H9 (cell line): Measurements from ENCODE around the gene ADRM1. TPM values are rescaled to one million over a fixed set of nuclear protein-coding genes. Genes with fewer than 3 reads are reported as not detected.

Experiments
- DNase-seq: peaks from one replicate; pipeline ENCODE4 v3.0.0-alpha.2; 2017
- H2AFZ ChIP-seq: one replicate; pipeline ENCODE4 v1.6.1; 2013; ENCODE audit warnings: mild to moderate bottlenecking, low read length, control low read depth, moderate library complexity
- H2AK5ac ChIP-seq: 2 replicates; pipeline ENCODE4 v1.6.1; 2013; ENCODE audit warnings: low read length, control low read depth, mixed read lengths; ENCODE audit not compliant: insufficient read length
- H2BK120ac ChIP-seq: one replicate; pipeline ENCODE4 v1.6.1; 2013; ENCODE audit warnings: low read depth, mild to moderate bottlenecking, low read length, control low read depth, inconsistent platforms; ENCODE audit not compliant: poor library complexity, severe bottlenecking
- H2BK12ac ChIP-seq: 2 replicates; pipeline ENCODE4 v1.6.1; 2013; ENCODE audit warnings: low read length, control low read depth, mixed read lengths, low read depth; ENCODE audit not compliant: insufficient read length
- H2BK15ac ChIP-seq: 2 replicates; pipeline ENCODE4 v1.6.1; 2013; ENCODE audit warnings: low read depth, low read length, control low read depth
- H2BK20ac ChIP-seq: one replicate; pipeline ENCODE4 v1.6.1; 2013; ENCODE audit warnings: low read depth, mild to moderate bottlenecking, low read length, control low read depth, inconsistent platforms; ENCODE audit not compliant: poor library complexity, severe bottlenecking
- H2BK5ac ChIP-seq: 2 replicates; pipeline ENCODE4 v1.6.1; 2013; ENCODE audit warnings: low read length, control low read depth, mixed read lengths; ENCODE audit not compliant: insufficient read length
- H3K14ac ChIP-seq: 2 replicates; pipeline ENCODE4 v1.6.1; 2013; ENCODE audit warnings: low read length, control low read depth; ENCODE audit not compliant: insufficient read depth
- H3K18ac ChIP-seq: 2 replicates; pipeline ENCODE4 v1.6.1; 2013; ENCODE audit warnings: low read depth, mild to moderate bottlenecking, mixed read lengths, low read length, control low read depth; ENCODE audit not compliant: insufficient read length
- H3K23ac ChIP-seq: 2 replicates; pipeline ENCODE4 v1.6.1; 2013; ENCODE audit warnings: low read length, control low read depth, mixed read lengths, low read depth; ENCODE audit not compliant: insufficient read length
- H3K23me2 ChIP-seq: 2 replicates; pipeline ENCODE4 v1.6.1; 2013; ENCODE audit warnings: low read depth, mild to moderate bottlenecking, mixed read lengths, low read length, control low read depth; ENCODE audit not compliant: insufficient read length, poor library complexity, severe bottlenecking
- H3K27ac ChIP-seq: 2 replicates; pipeline ENCODE4 v1.5.1; 2013; ENCODE audit warnings: low read length, control low read depth, mixed read lengths, low read depth; ENCODE audit not compliant: insufficient read length
- H3K27me3 ChIP-seq: 2 replicates; pipeline ENCODE4 v1.6.1; 2013; ENCODE audit warnings: low read length, control low read depth, inconsistent platforms; ENCODE audit not compliant: insufficient read depth
- H3K4ac ChIP-seq: 2 replicates; pipeline ENCODE4 v1.6.1; 2013; ENCODE audit warnings: low read depth, mild to moderate bottlenecking, control low read depth, inconsistent platforms, low read length, moderate library complexity
- H3K4me1 ChIP-seq: 2 replicates; pipeline ENCODE4 v1.6.1; 2013; ENCODE audit warnings: low read length, control low read depth, inconsistent platforms; ENCODE audit not compliant: insufficient read depth
- H3K4me2 ChIP-seq: 2 replicates; pipeline ENCODE4 v1.6.1; 2013; ENCODE audit warnings: low read length, control low read depth, mixed read lengths; ENCODE audit not compliant: insufficient read length, insufficient read depth
- H3K56ac ChIP-seq: 2 replicates; pipeline ENCODE4 v1.6.1; 2013; ENCODE audit warnings: low read depth, mild to moderate bottlenecking, mixed read lengths, low read length, control low read depth; ENCODE audit not compliant: insufficient read length
- H3K79me1 ChIP-seq: 2 replicates; pipeline ENCODE4 v1.6.1; 2013; ENCODE audit warnings: low read depth, mild to moderate bottlenecking, moderate library complexity, low read length, control low read depth, inconsistent platforms; ENCODE audit not compliant: insufficient read depth, poor library complexity, severe bottlenecking
- H3K79me2 ChIP-seq: 2 replicates; pipeline ENCODE4 v1.6.1; 2013; ENCODE audit warnings: low read length, control low read depth, inconsistent platforms; ENCODE audit not compliant: insufficient read depth
- H3K9ac ChIP-seq: 2 replicates; pipeline ENCODE4 v1.6.1; 2013; ENCODE audit warnings: low read length, control low read depth, mixed read lengths; ENCODE audit not compliant: insufficient read length; ENCODE audit errors: extremely low read depth
- H3K9me3 ChIP-seq: one replicate; pipeline ENCODE4 v1.6.1; 2013; ENCODE audit warnings: low read depth, low read length, inconsistent platforms; ENCODE audit not compliant: control insufficient read depth
- H3T11ph ChIP-seq: one replicate; pipeline ENCODE4 v1.6.1; 2013; ENCODE audit warnings: mild to moderate bottlenecking, low read length, control low read depth, inconsistent platforms
- H4K20me1 ChIP-seq: one replicate; pipeline ENCODE4 v1.6.1; 2013; ENCODE audit not compliant: control insufficient read depth, insufficient read length, insufficient read depth
- H4K5ac ChIP-seq: 2 replicates; pipeline ENCODE4 v1.6.1; 2013; ENCODE audit warnings: low read depth, mild to moderate bottlenecking, mixed read lengths, low read length, control low read depth; ENCODE audit not compliant: insufficient read length
- H4K8ac ChIP-seq: replicated peaks from 2 replicates; pipeline ENCODE4 v1.6.1; 2013; ENCODE audit warnings: low read length, control low read depth, mixed read lengths, low read depth; ENCODE audit not compliant: insufficient read length
- H4K91ac ChIP-seq: 2 replicates; pipeline ENCODE4 v1.6.1; 2013; ENCODE audit warnings: low read depth, mild to moderate bottlenecking, moderate library complexity, mixed read lengths, low read length, control low read depth; ENCODE audit not compliant: insufficient read length
- H3K27ac Mint-ChIP-seq, 3 experiments: 2 replicates in 2 of 3; 3 replicates in 1 of 3; pipeline ENCODE4 v1.8.0; 2020 to 2021; ENCODE audit warnings: mixed read lengths in 3 of 3, mild to moderate bottlenecking in 1 of 3, moderate library complexity in 1 of 3
- H3K27me3 Mint-ChIP-seq: 2 replicates; pipeline ENCODE4 v1.8.0; 2021; ENCODE audit warnings: low read depth, mild to moderate bottlenecking, moderate library complexity, mixed read lengths
- H3K36me3 Mint-ChIP-seq, 3 experiments: 2 replicates in 2 of 3; 3 replicates in 1 of 3; pipeline ENCODE4 v1.8.0; 2020 to 2021; ENCODE audit warnings: low read depth in 3 of 3, mixed read lengths in 3 of 3; ENCODE audit not compliant: insufficient read depth in 1 of 3
- H3K4me1 Mint-ChIP-seq, 2 experiments: 2 replicates each; pipeline ENCODE4 v1.8.0; 2020; ENCODE audit warnings: mixed read lengths in 2 of 2
- H3K4me3 Mint-ChIP-seq, 2 experiments: 2 replicates in 1 of 2; 3 replicates in 1 of 2; pipeline ENCODE4 v1.8.0; 2020 to 2021; ENCODE audit warnings: mild to moderate bottlenecking in 2 of 2, mixed read lengths in 2 of 2, moderate library complexity in 1 of 2
- H3K9me3 Mint-ChIP-seq, 2 experiments: 2 replicates in 1 of 2; 3 replicates in 1 of 2; pipeline ENCODE4 v1.8.0; 2020; ENCODE audit warnings: mild to moderate bottlenecking in 2 of 2, mixed read lengths in 2 of 2, moderate library complexity in 1 of 2
- WGBS: extraction: QIAGEN DNeasy Blood & Tissue Kit; methylation state at CpG from one replicate; pipeline ENCODE4 v1.1.7; 2013; ENCODE audit warnings: missing lambda C conversion rate, low lambda C conversion rate, mixed read lengths; ENCODE audit not compliant: insufficient read length; ENCODE audit errors: extremely low coverage; 5-methylcytosine and 5-hydroxymethylcytosine counted together
- total RNA-seq: library from RNA; stranded (reverse); gene quantifications from 2 replicates; pipeline ENCODE4 v1.2.1, GENCODE V29; 2021
- TF ChIP-seq, protein P1 (sequence below): fragments of 200-600 bp; sonication (generic); conservative IDR thresholded peaks from 3 replicates; pipeline ENCODE4 v1.8.0; 2021; ENCODE audit warnings: antibody characterized with exemption, mild to moderate bottlenecking

ADRM1 gene
- total RNA-seq, 1 experiment from 2014 or later = 153 TPM

DNA sequence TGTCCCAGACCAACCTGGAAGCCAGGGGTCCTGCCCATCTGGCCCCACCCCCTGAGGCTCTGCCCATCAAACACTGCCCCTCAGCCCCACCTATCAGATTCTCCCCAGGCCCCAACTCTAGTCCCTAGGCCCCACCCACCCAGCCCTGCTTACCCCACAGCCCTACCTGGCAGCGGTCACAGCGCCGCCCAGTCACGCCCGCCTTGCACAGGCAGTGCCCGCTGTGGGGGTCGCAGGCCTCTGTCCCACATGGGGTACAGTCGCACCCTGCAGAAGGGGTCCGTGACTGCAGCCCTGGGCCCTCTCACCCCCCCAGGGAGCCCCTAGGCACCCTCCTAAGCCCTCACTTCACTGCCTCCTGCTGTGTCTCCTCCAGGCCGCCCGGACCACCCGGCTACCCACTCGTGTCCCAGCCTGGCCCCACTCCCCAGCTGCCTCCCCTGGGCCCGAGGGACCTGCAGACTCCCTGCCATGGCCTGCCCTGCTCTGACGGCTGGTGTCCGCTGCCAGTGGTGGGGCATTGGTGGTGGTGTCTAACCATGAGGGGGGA lies 19.8 kb downstream of the ADRM1 start:
- no peak overlapping the region for H3K27ac ChIP-seq
- TF ChIP-seq, protein P1, sequence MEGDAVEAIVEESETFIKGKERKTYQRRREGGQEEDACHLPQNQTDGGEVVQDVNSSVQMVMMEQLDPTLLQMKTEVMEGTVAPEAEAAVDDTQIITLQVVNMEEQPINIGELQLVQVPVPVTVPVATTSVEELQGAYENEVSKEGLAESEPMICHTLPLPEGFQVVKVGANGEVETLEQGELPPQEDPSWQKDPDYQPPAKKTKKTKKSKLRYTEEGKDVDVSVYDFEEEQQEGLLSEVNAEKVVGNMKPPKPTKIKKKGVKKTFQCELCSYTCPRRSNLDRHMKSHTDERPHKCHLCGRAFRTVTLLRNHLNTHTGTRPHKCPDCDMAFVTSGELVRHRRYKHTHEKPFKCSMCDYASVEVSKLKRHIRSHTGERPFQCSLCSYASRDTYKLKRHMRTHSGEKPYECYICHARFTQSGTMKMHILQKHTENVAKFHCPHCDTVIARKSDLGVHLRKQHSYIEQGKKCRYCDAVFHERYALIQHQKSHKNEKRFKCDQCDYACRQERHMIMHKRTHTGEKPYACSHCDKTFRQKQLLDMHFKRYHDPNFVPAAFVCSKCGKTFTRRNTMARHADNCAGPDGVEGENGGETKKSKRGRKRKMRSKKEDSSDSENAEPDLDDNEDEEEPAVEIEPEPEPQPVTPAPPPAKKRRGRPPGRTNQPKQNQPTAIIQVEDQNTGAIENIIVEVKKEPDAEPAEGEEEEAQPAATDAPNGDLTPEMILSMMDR = no peak
- no peak overlapping the region for H2BK12ac ChIP-seq
- no peak overlapping the region for H2AFZ ChIP-seq
- H3K27me3 Mint-ChIP-seq = no peaks in the 10 kb centered on the region; the same call in none of the 2 replicates
- WGBS = no CpG with 5 or more reads among the region's 16 CpGs
- H2BK5ac ChIP-seq = no peak overlapping the region
- H3K4ac ChIP-seq = no peak overlapping the region
- H2BK20ac ChIP-seq = no peak overlapping the region
- no peak overlapping the region for H4K5ac ChIP-seq
- H3K4me1 Mint-ChIP-seq = peaks cover 2 to 3% of the 10 kb centered on the region in 2 experiments; a peak in 2 of 4 replicates
- no peaks in the 10 kb centered on the region for H3K79me2 ChIP-seq
- no peaks in the 10 kb centered on the region for H4K20me1 ChIP-seq
- no peak overlapping the region for H3K9ac ChIP-seq
- peaks cover 3 to 19% of the 10 kb centered on the region in 2 experiments; a peak in 4 of 5 replicates for H3K9me3 Mint-ChIP-seq
- peaks cover 41 to 81% (median 68%) of the 10 kb centered on the region in 3 experiments; a peak in 6 of 7 replicates for H3K36me3 Mint-ChIP-seq
- H3K4me1 ChIP-seq = no peaks in the 10 kb centered on the region
- no peak overlapping the region for H3K18ac ChIP-seq
- no peak overlapping the region for H2BK120ac ChIP-seq
- H3K56ac ChIP-seq = no peak overlapping the region
- H3K4me2 ChIP-seq = no peak overlapping the region
- H3K9me3 ChIP-seq = no peaks in the 10 kb centered on the region
- DNase-seq = no peak
- no peak overlapping the region for H3K23ac ChIP-seq
- H4K91ac ChIP-seq = no peak overlapping the region
- H2AK5ac ChIP-seq = no peak overlapping the region
- H3K4me3 Mint-ChIP-seq = no peak overlapping the region
- no peak overlapping the region for H3T11ph ChIP-seq
- H3K79me1 ChIP-seq = no peaks in the 10 kb centered on the region
- H3K14ac ChIP-seq = no peak overlapping the region
- no peaks in the 10 kb centered on the region for H3K23me2 ChIP-seq
- no peak overlapping the region for H3K27ac Mint-ChIP-seq
- no peak overlapping the region for H2BK15ac ChIP-seq
- no peaks in the 10 kb centered on the region for H3K27me3 ChIP-seq
- H4K8ac ChIP-seq = no peak overlapping the region
